Activated B cell treated with CpG ODN at 0.5 μM for 24 hours (primary cell): Measurements from ENCODE around the gene MSTN. TPM values are rescaled to one million over a fixed set of nuclear protein-coding genes. Genes with fewer than 3 reads are reported as not detected.

Experiments
- ATAC-seq: fragments of 200-7000 bp; cut with Tn5 transposase; one replicate; pipeline ENCODE4 v1.10.0; 2021; ENCODE audit warnings: low read depth, mild to moderate bottlenecking, moderate library complexity
- CTCF ChIA-PET: fragments of 350-600 bp; sonication (Branson Sonifier 250); formaldehyde crosslinking; loops from one replicate; lab custom pipeline; 2021; ENCODE audit warnings: antibody characterized with exemption; lab: Charles Lee
- POLR2A ChIA-PET: fragments of 350-600 bp; sonication (Branson Sonifier 250); formaldehyde crosslinking; loops from one replicate; lab custom pipeline; 2021; ENCODE audit warnings: antibody characterized with exemption; lab: Charles Lee
- DNase-seq: peaks from one replicate; pipeline ENCODE4 v3.0.0; 2022
- H3K27ac Mint-ChIP-seq: one replicate; pipeline ENCODE4 v1.8.0; 2020; ENCODE audit warnings: mixed read lengths
- H3K27me3 Mint-ChIP-seq: one replicate; pipeline ENCODE4 v1.8.0; 2021; ENCODE audit warnings: mixed read lengths
- H3K36me3 Mint-ChIP-seq: one replicate; pipeline ENCODE4 v1.8.0; 2021; ENCODE audit warnings: low read depth, mixed read lengths
- H3K4me1 Mint-ChIP-seq: one replicate; pipeline ENCODE4 v1.8.0; 2021; ENCODE audit warnings: mixed read lengths
- H3K4me3 Mint-ChIP-seq: one replicate; pipeline ENCODE4 v1.8.0; 2020; ENCODE audit warnings: mild to moderate bottlenecking, mixed read lengths
- H3K9me3 Mint-ChIP-seq: one replicate; pipeline ENCODE4 v1.8.0; 2020; ENCODE audit warnings: mixed read lengths
- intact Hi-C: fragments of 100-400 bp; cut with micrococcal nuclease; formaldehyde crosslinking; loops from one replicate; pipeline ENCODE4 v1.15.1; 2024
- total RNA-seq: library from RNA; stranded (reverse); gene quantifications from 2 replicates; pipeline ENCODE4 v1.2.3, GENCODE V29; 2022
- TF ChIP-seq, protein P1 (sequence below): fragments of 200-600 bp; IDR thresholded peaks from one replicate; pipeline ENCODE4 v1.8.0; 2022; ENCODE audit warnings: antibody characterized with exemption, mild to moderate bottlenecking

MSTN gene
- total RNA-seq, 1 donor from 2014 or later = not detected

DNA sequence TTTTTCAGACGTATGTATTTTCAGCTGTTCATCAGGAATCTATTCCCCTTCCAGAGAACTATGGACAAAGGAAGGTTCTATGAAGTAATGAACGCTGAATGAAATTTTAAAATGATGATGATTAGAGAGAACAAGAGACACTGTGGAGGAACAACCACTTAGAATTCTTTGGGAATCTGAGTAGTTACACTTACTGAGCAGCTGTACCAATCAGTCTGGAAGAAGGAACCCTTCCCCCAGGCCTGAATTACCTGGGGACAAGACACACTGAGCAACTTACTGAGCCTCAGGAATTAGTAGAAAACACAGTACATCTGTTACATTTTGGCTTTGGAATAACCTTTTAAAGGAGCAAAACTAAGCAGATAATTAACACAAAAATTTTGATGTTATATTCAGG, 1.9 kb downstream of the MSTN start:
- H3K4me3 Mint-ChIP-seq = no peak overlapping the region
- intact Hi-C loops = no loop called here
- no peak overlapping the region for H3K27ac Mint-ChIP-seq
- H3K4me1 Mint-ChIP-seq = no peaks in the 10 kb centered on the region
- CTCF ChIA-PET = no interaction called here
- ATAC-seq (no peak), DNase-seq (no peak)
- POLR2A ChIA-PET = no interaction called here
- TF ChIP-seq, protein P1, sequence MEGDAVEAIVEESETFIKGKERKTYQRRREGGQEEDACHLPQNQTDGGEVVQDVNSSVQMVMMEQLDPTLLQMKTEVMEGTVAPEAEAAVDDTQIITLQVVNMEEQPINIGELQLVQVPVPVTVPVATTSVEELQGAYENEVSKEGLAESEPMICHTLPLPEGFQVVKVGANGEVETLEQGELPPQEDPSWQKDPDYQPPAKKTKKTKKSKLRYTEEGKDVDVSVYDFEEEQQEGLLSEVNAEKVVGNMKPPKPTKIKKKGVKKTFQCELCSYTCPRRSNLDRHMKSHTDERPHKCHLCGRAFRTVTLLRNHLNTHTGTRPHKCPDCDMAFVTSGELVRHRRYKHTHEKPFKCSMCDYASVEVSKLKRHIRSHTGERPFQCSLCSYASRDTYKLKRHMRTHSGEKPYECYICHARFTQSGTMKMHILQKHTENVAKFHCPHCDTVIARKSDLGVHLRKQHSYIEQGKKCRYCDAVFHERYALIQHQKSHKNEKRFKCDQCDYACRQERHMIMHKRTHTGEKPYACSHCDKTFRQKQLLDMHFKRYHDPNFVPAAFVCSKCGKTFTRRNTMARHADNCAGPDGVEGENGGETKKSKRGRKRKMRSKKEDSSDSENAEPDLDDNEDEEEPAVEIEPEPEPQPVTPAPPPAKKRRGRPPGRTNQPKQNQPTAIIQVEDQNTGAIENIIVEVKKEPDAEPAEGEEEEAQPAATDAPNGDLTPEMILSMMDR = no peak
- no peaks in the 10 kb centered on the region for H3K9me3 Mint-ChIP-seq
- no peaks in the 10 kb centered on the region for H3K27me3 Mint-ChIP-seq
- H3K36me3 Mint-ChIP-seq = no peaks in the 10 kb centered on the region

DNA sequence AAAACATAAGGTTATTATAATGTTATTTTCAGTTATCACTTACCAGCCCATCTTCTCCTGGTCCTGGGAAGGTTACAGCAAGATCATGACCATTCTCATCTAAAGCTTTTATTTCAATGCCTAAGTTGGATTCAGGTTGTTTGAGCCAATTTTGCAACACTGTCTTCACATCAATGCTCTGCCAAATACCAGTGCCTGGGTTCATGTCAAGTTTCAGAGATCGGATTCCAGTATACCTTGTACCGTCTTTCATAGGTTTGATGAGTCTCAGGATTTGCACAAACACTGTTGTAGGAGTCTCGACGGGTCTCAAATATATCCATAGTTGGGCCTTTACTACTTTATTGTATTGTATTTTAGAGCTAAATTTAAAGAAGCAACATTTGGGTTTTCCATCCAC, 2.5 kb downstream of the MSTN start:
- no peaks in the 10 kb centered on the region for H3K27me3 Mint-ChIP-seq
- DNase-seq (no peak), ATAC-seq (no peak)
- no peak overlapping the region for H3K27ac Mint-ChIP-seq
- TF ChIP-seq, protein P1 = no peak
- H3K36me3 Mint-ChIP-seq = no peaks in the 10 kb centered on the region
- POLR2A ChIA-PET = no interaction called here
- CTCF ChIA-PET = no interaction called here
- H3K9me3 Mint-ChIP-seq = no peaks in the 10 kb centered on the region
- intact Hi-C loops = no loop called here
- no peaks in the 10 kb centered on the region for H3K4me1 Mint-ChIP-seq
- H3K4me3 Mint-ChIP-seq = no peak overlapping the region

DNA sequence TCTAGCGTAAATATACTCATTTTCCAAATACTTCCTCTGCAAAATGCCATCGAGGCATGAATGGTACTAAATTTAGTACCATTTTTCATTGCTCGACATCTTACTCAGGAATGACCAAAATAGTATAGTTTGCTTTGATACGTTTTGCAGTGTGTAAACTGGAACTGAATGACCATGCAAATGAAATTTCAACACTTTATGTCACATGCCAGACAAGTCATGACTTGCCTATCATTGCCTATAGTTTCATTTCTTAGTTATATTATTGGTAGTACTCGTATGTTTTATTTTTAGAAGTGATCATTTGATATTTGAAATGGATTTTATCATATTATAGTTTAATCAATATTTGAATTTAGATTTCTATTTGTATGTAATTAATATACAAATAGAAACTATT, 9.1 kb downstream of the MSTN start:
- Mint-ChIP-seq H3K4me3 (no peak overlapping the region), H3K27ac (no peak overlapping the region), H3K27me3 (no peaks in the 10 kb centered on the region), H3K9me3 (no peaks in the 10 kb centered on the region), H3K36me3 (no peaks in the 10 kb centered on the region), H3K4me1 (no peaks in the 10 kb centered on the region)
- CTCF ChIA-PET = no interaction called here
- POLR2A ChIA-PET = no interaction called here
- no peak for DNase-seq
- intact Hi-C loops = no loop called here
- no peak for ATAC-seq
- TF ChIP-seq, protein P1 = no peak

DNA sequence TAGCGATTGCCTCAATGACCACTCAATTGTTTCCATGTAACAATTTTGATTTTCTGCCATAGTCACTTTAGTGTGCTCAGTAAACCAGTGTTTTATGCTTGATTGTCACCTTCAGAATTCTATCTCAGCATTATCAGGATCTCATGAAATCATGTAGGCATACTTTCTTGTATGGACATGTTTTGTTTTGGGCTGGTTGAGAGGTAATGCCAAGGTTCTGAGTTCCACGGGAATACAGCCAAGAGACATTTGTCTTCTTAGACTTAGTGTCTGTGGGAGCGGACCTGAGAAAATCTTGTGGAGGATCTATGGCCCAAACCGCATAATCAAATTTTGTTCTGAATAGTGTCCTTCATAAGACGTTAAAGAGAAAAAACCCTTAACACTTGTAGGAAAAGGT, 10.2 kb downstream of the MSTN start:
- CTCF ChIA-PET = no interaction called here
- Mint-ChIP-seq H3K4me3 (no peak overlapping the region), H3K9me3 (no peaks in the 10 kb centered on the region), H3K4me1 (no peaks in the 10 kb centered on the region), H3K27me3 (no peaks in the 10 kb centered on the region), H3K27ac (no peak overlapping the region), H3K36me3 (no peaks in the 10 kb centered on the region)
- ATAC-seq (no peak), DNase-seq (no peak)
- intact Hi-C loops = no loop called here
- POLR2A ChIA-PET = no interaction called here
- TF ChIP-seq, protein P1 = no peak

DNA sequence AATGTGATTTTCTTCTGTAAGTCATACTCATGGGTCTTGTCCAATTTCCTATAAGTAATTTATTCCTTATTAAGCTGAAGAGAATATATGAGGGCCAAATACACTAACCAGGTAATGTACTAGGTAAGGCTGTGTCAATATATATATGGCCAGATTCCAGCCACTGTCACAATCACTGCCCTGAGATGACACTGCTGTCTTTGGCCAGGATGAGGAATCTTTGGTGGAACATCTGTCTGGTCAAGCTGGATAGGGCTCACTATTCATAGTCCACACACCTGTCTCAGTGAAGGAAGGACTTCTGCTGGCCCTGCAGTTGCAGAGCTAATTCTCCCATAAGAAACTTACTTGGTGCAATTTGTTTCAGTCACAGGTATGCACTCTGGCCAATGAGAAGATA, 11.3 kb downstream of the MSTN start:
- H3K9me3 Mint-ChIP-seq = no peaks in the 10 kb centered on the region
- TF ChIP-seq, protein P1 = no peak
- intact Hi-C loops = no loop called here
- DNase-seq = no peak
- ATAC-seq = no peak
- H3K36me3 Mint-ChIP-seq = no peaks in the 10 kb centered on the region
- H3K27ac Mint-ChIP-seq = no peak overlapping the region
- no peaks in the 10 kb centered on the region for H3K4me1 Mint-ChIP-seq
- POLR2A ChIA-PET = no interaction called here
- no peak overlapping the region for H3K4me3 Mint-ChIP-seq
- H3K27me3 Mint-ChIP-seq = no peaks in the 10 kb centered on the region
- CTCF ChIA-PET = no interaction called here
